HG02981 (cell line): ENCODE measurements around the gene SLC17A3.

Source experiments
- ATAC-seq: cut with Tn5 transposase; IDR thresholded peaks from one replicate; pipeline ENCODE4 v1.9.1; 2021; ENCODE audit warnings: mild to moderate bottlenecking, moderate library complexity; ENCODE audit not compliant: unreplicated experiment

Gene SLC17A3

GRCh38 chr6:25874118-25874517, at the start of gene SLC17A3:
Gene SLC17A3, minus strand, starts transcription at chr6:25874243. Its CDS starts 5,856 bp downstream, at chr6:25868387.
- ATAC-seq = no peak

- ATAC-seq = no peak
Measured at GRCh38 chr6:25922301-25922700, 48.3 kb upstream of the SLC17A3 start.

GRCh38 chr6:25921525-25922203, 47.6 kb upstream of the SLC17A3 start:
- no peak for ATAC-seq

DNA sequence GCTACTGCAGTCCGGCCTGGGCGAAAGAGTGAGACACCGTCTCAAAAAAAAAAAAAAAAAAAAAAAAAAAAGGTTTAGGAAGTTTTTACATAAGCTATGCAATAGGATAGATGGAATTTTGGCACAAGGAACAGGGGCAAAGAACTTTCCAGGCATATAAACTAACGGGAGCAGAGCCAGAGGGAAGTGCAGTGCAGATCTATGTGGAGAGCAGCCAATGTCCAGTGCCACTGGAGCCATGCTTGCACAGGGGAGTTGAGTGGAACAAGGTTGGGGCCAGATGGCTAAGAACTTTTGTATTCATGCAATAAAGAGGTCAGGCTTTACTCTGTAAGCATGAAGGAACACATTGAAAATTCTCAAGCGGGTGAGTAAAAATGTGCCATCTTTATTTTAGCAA, 45.6 kb upstream of the SLC17A3 start:
- no peak for ATAC-seq

GRCh38 chr6:25918083-25918683, 44.1 kb upstream of the SLC17A3 start:
- no peak for ATAC-seq

DNA sequence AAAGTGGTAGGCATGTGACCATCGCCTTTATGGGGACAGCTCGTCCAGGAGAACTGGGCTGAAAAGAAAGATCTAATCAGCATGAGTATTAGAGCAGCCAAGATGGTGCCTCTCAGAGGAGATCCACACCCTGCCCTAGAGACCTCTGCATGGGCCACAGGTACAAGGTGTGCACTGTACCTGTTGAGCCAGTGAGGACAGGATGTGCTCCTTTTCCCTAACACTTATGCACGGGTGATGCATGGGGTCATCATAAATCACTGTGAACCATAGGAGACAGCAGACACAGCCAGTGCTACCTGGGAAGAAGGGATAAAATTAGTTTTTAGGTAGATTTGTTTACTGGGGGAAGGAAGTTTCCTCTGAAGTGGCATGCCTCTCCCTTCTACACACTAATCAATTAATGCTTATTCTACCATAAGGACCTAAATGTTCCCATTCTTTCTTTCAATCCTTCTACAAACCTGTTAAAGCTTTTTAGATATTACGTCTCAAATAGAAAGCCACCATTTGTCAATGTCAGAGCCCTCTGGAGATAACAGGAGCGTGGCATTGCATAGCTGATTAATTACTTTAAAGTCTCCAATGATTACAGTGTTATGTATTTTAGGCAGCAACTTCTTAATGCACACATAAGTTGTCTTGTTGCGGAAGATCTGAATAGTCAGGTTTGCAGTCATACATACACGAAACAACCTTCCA, 42.9 kb upstream of the SLC17A3 start:
- ATAC-seq = no peak

GRCh38 chr6:25916330-25916729, 42.3 kb upstream of the SLC17A3 start:
- ATAC-seq = no peak

DNA sequence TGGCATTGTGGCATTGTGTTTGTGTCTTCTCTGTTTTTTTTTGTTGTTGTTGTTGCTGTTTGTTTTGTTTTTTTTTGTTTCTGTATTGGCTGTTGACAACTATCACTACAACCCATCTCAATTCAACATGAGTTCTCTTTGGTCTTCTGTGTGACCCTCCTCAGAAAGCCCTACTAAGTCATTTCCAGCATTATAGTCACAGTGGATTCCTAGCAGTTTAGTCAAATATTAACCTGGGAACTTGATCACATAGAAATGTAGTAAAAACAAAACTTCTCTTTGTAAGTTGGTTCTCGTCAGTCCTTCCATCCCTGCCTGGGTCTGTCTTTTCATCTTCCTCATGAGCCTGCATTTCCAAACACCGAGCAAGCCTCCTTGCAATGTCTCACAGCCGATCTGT, 39.7 kb upstream of the SLC17A3 start:
- no peak for ATAC-seq

DNA sequence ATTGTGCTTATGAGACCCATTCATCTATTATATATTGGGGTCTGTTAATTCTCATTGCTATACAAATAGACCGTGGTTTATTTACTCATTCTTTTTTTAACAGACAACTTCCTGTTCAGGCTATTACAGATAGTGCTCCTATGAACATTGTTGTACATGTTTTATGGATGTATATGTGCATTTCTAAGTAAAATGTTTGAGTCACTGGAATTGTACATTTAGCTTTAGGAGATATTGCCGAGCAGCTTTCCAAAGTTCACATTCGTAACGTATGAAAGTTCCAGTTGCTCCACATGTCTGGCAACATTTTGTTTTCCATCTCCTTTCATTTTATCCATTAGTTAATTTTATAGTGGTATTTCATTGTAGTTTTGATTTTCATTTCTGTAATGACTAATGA, 37.3 kb upstream of the SLC17A3 start:
- no peak for ATAC-seq

GRCh38 chr6:25907475-25908014, 33.5 kb upstream of the SLC17A3 start:
- no peak for ATAC-seq

DNA sequence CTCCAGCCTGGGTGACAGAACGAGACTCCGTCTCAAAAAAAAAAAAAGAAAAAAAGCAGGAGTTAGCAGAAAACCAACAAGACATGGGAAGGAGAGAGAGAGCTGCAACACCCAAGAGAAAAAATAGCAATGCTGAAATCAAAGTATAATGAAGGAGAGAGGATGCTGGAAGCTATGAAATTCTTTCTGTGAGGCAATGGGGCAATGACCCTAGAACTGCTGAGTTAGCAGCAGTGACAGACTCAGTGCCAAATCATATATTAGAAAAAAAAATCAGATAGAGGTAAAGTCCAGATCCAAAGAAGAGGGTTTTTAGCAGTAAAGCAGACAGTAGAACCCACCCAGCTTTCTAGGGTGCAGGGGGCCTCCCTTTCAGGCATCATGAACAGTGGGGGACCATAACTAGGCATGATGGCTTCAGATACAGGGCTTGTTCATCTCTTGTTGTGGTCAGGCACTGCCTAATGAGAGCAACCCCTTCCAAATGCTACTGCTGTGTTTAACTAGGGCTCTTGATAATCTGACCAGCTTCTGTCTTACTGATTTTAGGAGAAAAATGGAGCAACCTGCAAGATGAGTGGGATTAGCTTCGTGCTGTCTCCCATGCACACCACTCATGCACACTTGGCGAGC, 29.5 kb upstream of the SLC17A3 start:
- no peak for ATAC-seq

- no peak for ATAC-seq
Measured at GRCh38 chr6:25902071-25902470, 28.0 kb upstream of the SLC17A3 start.

DNA sequence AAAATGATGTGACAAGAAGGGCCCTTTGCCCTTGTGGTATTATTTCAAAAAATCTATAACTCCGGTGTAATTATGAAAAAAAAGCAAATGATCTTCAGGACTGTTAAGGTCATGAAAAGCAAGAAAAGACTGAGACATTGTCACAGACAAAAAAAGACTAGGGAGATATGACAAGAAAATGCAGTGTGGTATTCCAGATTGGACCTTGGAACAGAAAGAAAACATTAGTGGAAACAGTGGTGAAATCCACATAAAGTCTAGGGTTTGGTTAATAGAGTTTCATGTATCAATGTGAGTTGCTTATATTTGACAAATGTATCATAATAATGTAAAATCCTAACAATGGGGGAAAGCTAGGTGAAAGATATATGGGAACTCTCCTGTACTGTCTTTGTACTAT, 26.8 kb upstream of the SLC17A3 start:
- ATAC-seq = no peak

DNA sequence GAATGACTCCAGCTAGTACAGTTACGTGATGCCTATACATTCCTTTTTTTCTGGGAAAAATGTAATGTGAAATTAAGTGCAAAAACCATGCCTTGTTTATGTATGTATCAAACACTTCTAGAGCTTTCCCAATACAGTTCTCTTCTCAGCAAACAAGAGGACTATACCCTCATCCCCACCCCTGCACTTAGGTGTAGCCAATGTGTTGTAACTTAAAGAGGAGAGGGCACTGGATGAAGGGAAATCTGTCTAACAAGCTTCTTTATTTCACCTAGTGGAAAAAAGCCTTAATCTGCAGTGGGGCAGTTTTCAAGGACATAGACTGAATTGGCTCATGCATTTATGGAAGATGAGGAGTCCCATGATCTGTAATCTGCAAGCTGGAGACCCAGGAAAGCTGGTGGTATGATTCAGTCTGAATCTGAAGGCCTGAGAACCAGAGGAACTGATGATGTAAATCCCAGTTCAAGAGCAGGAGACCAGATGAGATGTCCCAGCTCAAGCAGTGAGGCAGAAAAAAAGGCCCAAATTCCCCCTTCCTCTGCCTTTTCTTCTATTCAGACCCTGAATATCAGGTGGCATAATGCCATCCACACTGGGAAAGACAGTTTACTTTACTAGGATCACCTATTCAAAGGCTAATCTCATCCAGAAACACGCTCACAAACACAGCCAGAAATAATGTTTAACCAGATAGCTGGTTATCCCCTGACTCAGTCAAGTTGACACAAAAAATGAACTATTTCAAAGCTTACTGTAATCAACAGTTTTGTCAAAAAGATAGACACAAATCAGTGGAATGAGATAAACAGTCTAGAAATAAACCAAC, 25.8 kb upstream of the SLC17A3 start:
- ATAC-seq = no peak

DNA sequence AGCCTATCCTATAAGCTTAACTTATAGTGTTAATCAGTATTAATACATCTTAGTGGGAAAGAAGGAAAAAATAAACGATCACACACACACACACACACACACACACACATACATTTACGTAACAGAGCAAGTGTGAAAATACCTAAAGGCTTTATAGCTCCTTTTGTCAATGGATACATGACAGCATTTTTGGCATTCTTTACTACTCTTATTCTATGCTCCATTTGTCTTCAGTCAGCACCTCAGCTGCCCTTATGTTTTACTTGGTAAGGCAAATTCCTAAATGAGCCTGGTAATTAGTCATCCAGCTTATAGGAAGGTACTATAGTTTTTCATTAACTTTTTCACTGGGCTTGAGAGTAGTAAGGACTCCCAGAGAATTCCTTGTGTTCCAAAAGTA, 25.1 kb upstream of the SLC17A3 start:
- no peak for ATAC-seq

DNA sequence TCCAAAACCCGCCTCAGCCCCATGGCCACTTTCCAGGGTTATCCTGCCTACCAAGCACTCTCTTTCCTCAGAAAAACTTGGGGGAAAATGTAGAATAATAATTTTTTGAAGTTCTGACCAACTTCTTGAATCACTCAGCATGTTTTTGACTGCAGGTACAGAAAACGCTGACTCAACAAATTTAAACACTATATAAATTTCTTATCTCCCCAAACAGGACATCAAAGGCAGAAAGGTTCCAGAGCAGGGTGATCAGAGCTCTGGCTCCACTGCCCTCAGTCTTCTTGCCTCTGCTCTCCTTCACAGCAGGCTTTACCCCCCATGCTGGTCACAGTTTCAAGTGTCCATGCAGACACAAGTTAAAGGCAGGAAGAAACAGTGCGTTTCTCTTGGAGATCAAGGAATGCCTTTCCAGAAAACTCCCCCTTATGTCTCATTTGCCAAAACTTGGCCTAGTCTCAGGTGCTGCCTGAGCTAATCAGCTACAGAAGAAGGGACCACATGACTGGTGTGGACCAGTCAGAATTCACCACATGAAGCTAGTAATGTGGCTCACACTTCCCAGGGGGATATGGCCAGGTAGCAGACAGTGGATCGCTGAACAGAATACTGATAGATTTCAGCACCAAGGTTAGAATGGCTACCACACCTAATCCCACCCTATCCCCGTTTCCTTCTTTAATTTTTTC, 24.4 kb upstream of the SLC17A3 start:
- no peak for ATAC-seq

GRCh38 chr6:25896252-25896651, 22.2 kb upstream of the SLC17A3 start:
- no peak for ATAC-seq

GRCh38 chr6:25895771-25896170, 21.7 kb upstream of the SLC17A3 start:
- ATAC-seq = no peak

DNA sequence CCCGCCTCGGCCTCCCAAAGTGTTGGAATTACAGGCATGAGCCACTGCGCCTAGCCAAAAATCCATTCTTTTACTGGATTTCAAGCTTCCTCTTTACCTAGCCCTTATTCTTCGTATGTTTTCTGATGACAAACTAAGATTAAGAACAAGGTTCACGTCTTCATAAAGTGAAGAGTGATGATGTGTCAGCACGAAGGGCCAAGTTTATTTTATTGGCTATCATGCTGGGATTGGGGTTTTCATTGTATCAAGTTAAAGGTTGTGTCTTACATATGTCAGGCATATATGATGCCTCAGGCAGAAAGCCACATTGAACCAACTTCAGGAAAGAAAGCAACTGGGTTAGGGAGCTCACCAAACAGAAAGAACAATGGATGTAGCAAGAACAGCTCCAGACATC, 19.7 kb upstream of the SLC17A3 start:
- no peak for ATAC-seq

GRCh38 chr6:25892877-25893276, 18.8 kb upstream of the SLC17A3 start:
- no peak for ATAC-seq
